C4-2B (cell line): Measurements from ENCODE around the gene TUBA3D.

Experiments
- ZFX ChIP-seq: fragments of 450-650 bp; IDR thresholded peaks from 2 replicates; pipeline ENCODE4 v1.6.1; 2017
- TF ChIP-seq, protein P1 (sequence below): fragments of 450-650 bp; conservative IDR thresholded peaks from 2 replicates; pipeline ENCODE4 v1.5.1; 2017; ENCODE audit warnings: mild to moderate bottlenecking

DNA sequence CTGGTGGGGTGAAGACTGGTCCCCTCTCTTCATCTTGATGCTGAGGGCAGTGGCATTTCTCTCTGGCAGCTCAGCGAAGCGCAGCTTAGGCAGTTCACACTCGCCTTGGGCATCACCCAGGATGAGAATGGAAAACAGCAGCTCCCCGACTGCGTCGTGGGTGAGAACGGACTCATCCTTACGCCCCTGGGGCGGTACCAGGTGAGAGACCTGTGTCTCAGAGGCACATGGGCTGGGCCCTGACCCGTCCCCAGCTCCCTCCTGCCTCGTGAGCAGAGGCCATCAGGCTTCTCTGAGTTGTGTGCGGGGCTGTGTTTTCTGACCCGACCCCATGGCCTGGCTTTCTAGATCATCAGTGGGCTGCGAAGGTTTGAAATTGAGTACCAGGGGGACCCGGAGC, 43.5 kb downstream of the TUBA3D start:
- TF ChIP-seq, protein P1, sequence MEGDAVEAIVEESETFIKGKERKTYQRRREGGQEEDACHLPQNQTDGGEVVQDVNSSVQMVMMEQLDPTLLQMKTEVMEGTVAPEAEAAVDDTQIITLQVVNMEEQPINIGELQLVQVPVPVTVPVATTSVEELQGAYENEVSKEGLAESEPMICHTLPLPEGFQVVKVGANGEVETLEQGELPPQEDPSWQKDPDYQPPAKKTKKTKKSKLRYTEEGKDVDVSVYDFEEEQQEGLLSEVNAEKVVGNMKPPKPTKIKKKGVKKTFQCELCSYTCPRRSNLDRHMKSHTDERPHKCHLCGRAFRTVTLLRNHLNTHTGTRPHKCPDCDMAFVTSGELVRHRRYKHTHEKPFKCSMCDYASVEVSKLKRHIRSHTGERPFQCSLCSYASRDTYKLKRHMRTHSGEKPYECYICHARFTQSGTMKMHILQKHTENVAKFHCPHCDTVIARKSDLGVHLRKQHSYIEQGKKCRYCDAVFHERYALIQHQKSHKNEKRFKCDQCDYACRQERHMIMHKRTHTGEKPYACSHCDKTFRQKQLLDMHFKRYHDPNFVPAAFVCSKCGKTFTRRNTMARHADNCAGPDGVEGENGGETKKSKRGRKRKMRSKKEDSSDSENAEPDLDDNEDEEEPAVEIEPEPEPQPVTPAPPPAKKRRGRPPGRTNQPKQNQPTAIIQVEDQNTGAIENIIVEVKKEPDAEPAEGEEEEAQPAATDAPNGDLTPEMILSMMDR, result no peak
- TF ChIP-seq ZFX, result no peak
